ENCODE results near the gene TRMT61A.

The TRMT61A gene

DNA sequence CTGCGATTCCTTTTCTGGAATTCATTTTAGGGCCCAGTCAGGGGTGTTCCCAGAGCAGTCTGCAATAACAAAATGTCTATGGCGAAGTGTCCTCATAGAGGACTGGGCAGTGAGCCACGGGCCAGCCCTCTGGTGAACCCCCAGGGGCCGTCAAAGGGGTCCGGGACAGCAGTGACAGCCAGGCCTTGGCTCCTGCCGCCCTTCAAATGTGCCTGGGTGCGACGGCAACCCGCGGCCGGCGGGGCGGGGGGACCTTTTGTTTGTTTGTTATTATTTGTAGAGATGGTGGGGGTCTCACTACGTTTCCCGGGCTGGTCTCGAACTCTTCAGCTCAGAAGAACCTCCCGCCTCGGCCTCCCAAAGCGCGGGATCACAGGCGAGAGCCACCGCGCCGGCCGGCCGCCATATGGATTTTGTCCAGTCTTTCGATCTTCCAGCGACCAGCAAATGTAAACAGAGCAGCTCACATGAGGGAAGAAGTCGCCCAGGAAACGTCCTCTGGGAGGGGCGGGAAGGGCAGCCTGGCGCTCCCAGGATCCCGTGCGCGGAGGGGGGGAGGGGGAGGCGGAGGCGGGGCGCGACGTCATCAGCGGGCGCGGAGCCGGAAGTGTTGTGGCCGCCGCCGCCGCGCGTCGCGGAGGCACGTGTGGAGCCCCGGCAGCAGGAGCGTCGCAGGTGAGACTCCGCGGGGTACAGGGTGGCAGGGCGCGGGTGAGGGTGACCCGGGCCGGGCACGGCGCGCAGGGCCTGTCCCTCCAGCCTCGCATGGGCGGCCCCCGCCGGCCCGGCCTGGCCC is at the start of gene TRMT61A:
TRMT61A (plus strand) TSS at position 610 of the 796 bp plus-strand sequence. CDS start 783 bp downstream, outside the sequence.
- DNase-seq (ENCODE audit: extremely low read depth in 1 of 2, low read depth in 1 of 2) = peak; percentile 34 to 71

DNA sequence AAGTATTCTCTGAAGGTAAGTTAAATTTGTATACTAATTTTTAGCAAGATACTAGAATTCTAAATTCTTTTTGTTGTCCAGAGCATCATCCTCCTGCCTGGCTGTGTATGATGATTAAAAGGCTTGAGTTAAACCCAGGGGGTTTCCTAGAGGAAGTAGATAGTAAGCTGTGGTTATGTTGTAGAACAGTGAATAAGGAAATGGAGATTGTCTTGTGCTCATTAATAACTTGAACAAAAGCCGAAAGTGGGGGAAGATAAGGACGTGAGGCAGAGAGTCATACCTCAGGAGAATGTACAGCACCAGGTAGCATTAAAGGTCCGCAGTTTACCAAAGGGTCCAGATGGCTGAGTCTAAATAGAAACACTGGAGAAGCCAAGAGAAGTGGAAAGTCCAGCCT is 48.4 kb upstream of the TRMT61A start:
- DNase-seq (ENCODE audit: extremely low read depth in 1 of 2, low read depth in 1 of 2) = no peak

DNA sequence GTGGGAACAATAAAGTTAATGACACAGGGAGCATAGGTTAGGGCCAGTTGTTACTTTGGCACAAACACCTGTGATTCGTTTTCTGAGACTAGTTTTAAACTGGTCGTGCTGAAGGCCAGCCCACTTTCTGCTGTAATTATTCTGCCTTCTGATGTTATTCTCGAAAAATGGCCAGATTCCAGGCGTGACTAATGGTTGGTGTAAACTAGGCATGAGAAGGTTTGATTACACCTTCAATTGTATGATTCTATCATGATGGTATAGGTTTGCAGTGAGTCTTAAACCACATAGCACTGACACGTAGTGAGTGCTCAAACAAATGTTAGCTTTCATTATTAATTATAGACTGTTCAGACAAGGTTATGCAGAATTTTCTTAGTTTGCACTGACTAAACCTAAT is 45.4 kb upstream of the TRMT61A start:
- no peak for DNase-seq (ENCODE audit: extremely low read depth in 1 of 2, low read depth in 1 of 2)

DNA sequence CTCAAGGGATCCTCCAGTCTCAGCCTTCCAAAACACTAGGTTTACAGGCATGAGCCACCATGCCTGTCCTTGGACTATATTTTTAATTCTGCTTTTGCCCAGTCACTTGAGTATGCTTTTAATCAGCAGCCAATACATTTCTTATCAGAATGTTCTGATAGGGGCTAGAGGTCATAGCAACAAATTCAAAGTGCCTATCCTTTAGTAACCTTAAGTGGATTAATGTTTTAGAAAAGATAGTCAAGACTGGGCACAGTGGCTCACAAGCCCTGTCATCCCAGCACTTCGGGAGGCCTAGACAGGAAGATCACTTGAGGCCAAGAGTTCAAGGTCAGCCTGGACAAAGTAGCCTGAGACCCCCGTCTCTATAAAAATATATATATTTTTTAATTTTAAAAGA is 43.5 kb upstream of the TRMT61A start:
- no peak for DNase-seq (ENCODE audit: extremely low read depth in 1 of 2, low read depth in 1 of 2)

DNA sequence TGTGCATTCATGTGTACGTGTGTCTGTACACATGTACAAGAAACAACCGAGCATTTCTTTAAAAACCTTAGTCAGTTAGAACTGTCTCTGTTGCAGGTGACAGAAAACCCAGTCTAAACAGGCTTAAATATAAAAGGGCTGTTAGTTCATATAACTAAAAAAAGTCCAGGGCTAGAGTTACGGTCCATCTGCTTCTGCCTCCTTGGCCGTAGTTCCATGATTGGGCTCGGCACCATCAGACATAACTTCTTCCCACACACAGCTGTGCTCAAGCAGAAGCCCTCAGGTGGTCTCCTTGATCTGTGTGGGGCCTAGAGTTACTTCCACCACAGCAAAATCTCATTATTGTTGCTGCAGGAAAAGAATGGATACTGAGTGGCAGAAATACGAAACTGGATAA is 40.9 kb upstream of the TRMT61A start:
- DNase-seq (ENCODE audit: extremely low read depth in 1 of 2, low read depth in 1 of 2) = no peak

DNA sequence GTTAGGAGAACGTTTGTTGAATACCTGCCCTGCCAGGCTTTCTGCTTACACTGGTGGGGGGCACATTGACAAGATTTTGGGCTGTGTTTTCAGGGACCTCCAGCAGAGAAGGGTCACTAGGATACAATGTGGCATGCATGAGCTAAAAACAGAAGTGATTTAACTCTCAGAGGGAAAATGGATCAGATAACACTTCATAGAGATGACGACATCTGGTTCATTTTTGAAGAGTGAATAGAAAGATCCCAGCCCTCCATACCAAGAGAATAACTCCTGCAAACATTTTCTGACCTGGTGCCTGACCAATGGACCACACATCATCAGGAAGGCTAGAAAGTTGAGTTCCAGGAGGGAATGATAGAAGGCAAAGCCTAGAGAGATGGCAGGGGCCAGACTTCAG is 40.0 kb upstream of the TRMT61A start:
- no peak for DNase-seq (ENCODE audit: extremely low read depth in 1 of 2, low read depth in 1 of 2)

DNA sequence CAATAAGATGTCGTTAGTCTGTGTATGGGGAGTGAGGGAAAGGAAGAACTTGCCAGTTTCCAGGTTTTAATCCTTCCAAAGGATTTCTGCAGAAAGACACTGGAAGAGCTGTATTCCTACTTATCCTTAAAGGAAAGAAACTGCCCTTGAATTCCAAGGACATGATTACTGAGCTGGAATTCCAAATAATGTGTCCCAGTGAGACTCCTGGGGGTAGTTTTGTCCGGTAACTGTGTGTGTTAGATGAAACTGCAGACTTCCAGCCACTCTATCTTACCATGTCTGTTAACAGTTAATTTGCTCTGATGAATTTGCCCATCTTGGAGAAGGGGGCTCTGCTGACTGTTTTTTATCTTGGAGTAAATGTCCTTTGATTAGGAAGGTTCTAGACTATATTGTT is 39.4 kb upstream of the TRMT61A start:
- DNase-seq (ENCODE audit: extremely low read depth in 1 of 2, low read depth in 1 of 2) = no peak

DNA sequence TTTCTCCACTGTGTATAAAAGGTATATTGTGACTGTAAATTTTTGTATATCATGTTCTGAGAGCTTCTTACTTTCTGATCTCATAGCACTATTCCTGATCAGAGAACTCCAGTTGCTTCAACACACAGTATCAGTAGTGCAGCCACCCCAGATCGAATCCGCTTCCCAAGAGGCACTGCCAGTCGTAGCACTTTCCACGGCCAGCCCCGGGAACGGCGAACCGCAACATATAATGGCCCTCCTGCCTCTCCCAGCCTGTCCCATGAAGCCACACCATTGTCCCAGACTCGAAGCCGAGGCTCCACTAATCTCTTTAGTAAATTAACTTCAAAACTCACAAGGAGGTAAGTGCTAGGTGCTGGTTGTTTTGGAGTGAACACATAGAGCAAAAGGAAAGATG is 37.3 kb upstream of the TRMT61A start:
- DNase-seq (ENCODE audit: extremely low read depth in 1 of 2, low read depth in 1 of 2) = no peak

DNA sequence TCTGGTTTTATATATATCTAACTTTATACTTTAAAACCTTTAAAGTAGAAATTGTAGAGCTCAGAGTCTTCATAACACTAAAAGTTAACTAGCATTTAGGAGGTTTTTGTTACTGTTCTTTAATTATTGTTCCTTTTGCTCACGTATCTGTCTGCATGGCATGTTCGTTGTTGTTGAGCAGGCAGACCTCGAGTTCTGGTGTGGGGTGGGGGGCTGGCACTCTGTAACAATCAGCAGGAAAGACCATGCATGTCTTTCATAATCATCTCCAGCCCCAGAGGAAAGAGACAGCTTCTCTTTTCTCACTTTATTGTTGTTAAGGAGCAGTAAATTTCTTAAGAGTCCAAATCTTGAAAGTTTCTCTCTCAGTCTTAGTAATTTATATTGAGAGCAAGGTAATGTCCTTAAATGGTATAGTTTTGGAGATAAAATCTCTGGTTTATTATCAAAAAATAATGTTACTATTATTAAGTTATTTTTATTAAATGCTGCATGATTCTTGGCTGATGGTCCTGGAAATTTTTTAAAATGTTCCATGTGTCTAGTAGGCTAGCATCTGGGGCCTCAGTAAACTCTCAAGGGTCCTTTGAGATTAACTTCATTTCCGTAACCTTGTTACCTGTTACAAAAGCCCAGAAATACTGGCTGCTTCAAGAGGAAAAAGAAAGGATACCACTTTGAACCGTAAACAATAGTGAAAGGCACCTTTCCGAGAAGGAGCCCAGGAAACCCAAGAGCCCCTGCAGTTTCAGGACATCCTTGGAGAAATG is 36.7 kb upstream of the TRMT61A start:
- DNase-seq (ENCODE audit: extremely low read depth in 1 of 2, low read depth in 1 of 2) = no peak

DNA sequence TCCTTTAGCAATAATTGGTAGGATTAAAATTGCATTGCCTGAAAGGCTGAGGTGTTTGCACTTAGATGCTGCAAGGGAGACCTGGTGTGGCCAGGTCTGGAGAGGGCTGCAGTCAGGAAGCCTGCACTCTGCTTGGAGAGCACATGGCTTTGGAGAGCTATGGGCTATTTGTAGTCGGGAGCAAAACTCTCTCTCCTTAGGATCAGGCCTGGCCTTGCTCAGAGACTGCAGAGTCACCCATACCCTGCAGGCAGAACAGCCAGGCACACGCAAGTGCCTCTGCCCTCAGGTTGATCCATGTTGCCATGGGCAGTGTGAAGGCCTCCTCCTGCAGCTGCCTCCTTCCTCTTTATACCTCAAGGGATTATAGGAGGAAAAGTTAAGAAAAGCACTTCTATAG is 33.1 kb upstream of the TRMT61A start:
- DNase-seq (ENCODE audit: extremely low read depth in 1 of 2, low read depth in 1 of 2) = no peak

DNA sequence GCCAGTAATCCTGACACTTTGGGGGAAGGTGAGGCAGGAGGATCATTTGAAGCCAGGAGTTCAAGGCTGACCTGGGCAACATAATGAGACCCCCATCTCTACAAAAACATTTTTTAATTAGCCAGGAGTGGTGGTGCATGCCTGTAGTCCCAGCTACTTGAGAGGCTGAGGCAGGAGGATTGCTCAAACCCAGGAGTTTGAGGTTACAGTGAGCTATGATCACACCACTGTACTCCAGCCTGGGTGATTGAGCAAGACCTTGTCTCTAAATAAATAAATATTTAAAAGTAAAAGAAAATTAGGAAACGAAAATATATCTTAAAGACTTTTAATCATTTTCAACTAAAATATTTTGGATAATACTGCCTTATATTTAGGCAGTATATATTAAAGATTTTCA is 32.2 kb upstream of the TRMT61A start:
- no peak for DNase-seq (ENCODE audit: extremely low read depth in 1 of 2, low read depth in 1 of 2)

DNA sequence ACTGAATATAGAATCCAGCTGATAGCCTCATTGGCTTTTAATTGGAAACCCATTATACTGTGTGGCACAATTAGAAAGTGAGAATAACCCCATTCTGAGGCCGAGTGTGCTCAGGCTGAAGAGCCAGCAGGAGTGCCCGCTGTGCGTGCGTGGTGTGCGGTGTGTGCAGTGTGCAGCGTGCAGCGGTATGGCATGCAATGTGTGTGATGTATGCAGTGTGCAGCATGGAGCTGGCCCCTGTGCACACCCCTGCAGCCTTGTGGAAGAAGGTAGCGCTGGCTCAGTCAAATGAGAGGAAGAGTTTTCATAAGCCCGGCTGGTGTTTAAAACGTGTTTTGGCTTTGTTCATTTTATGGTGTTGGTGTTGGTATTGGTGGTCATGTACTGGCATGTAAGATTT is 29.3 kb upstream of the TRMT61A start:
- DNase-seq (ENCODE audit: extremely low read depth in 1 of 2, low read depth in 1 of 2) = no peak

DNA sequence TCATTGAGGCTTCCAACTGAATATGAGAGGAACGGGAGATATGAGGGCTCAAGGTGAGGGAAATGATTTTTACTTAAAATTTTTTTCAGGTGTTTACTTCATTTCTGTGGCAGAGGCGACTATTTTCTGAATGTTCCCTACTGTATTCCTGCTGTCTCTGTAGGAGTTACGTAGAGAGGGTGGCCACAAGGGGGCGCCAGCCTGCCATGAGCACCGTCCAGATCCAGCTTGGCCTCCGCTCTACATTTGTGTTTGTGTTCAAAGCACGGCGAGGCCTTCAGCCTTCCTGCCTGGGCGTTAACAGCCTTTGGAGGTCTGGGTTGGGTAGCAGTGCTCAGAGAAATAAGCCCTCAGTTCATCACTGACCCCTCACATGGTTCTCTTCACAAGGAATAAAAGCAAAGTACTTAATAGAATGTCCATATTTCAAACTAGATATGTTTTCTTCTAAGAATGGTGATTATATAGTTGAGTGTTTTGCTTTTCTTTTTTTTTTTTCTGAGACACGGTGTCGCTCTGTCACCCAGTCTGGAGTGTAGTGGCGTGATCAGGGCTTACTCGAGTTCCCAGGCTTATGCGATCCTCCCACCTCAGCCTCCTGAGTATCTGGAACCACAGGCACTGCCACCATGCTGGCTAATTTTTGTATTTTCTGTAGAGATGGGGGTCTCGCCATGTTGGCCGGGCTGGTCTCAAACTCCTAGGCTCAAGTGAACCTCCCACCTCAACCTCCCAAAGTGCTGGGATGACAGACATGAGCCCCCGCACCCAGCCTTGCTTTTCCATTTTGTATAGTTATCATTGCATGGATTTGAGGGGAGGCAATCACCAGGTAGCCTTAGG is 28.6 kb upstream of the TRMT61A start:
- peak; percentile 55 to 74 for DNase-seq (ENCODE audit: extremely low read depth in 1 of 2, low read depth in 1 of 2)

DNA sequence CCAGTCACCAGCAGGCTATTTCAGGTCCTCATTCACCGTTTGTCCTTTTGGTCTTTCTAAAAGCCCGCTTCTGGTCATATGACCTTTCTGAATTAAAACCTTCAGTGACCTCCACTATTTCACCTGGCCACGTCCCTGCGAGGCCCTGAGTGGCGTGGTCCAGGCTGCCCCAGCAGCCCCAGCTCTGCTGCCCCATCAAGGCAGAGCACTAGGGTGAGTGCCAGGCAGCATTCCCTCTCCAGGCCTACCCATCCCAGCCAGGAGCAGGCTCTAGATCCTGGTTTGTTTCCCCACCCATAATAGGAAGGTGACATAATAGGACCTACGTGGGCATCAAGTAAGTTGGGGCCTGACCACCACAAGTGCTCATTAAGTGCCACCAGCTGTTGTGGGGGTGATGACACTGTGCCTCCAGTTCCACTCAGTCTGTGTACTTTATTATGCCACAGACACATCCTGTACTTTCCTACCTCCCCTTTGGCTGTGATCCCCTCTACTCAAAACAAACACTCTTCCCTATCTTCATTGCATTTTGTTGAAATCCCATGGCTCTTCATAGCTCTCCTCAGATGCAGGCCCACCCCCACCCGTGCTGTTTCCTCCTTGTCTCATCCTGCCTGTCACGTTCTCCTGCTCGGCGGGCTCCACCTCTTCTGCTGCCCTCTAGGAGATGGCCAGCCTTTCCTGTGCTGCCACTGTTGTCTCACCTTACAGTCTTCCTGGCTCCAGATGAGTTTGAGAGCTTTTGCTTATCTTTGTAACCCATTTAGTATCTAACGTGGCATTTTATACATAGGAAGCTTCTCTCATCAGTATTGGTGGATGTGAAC is 27.7 kb upstream of the TRMT61A start:
- no peak for DNase-seq (ENCODE audit: extremely low read depth in 1 of 2, low read depth in 1 of 2)

DNA sequence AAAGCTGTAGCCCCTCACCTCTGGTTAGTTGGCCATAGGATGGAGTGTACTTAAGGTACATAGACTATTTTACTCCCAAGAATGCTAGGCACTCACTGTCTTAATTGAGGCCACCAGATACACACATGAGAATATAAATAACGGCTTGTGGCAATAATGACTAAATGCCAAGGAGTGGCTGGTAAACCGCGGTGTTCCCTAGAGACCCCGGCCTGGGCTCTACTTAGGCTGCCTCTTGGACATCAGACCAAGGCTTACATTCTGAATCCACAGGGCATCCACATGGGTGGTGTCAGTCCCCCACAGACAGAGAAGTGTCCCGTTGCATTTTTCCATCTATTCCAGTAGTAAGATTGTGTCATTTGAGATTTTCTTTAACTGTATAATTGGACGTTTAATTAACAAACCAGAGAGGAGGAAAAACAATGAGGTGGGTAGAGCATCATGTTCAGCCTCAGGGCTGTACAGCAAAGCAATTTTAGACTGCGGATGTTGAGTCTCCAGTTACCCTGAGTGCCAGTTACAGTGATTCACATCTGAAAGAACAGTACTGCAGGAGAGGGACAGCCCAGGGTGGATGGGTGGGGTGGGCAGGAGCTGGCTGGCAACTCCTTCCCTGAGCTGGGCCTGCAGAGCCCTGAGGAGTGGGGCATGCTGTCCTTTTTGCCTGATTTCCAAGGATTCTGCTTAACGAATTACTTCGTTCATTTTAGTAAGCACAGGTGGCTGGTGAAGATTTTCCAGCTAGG is 26.9 kb upstream of the TRMT61A start:
- no peak for DNase-seq (ENCODE audit: extremely low read depth in 1 of 2, low read depth in 1 of 2)

DNA sequence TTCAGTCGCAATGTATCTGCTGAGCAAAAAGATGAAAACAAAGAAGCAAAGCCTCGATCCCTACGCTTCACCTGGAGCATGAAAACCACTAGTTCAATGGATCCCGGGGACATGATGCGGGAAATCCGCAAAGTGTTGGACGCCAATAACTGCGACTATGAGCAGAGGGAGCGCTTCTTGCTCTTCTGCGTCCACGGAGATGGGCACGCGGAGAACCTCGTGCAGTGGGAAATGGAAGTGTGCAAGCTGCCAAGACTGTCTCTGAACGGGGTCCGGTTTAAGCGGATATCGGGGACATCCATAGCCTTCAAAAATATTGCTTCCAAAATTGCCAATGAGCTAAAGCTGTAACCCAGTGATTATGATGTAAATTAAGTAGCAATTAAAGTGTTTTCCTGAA is 26.1 kb upstream of the TRMT61A start:
- DNase-seq (ENCODE audit: extremely low read depth in 1 of 2, low read depth in 1 of 2) = no peak

DNA sequence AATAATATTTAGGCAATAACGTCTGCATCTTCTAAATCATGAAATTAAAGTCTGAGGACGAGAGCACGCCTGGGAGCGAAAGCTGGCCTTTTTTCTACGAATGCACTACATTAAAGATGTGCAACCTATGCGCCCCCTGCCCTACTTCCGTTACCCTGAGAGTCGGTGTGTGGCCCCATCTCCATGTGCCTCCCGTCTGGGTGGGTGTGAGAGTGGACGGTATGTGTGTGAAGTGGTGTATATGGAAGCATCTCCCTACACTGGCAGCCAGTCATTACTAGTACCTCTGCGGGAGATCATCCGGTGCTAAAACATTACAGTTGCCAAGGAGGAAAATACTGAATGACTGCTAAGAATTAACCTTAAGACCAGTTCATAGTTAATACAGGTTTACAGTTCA is 25.7 kb upstream of the TRMT61A start:
- no peak for DNase-seq (ENCODE audit: extremely low read depth in 1 of 2, low read depth in 1 of 2)

DNA sequence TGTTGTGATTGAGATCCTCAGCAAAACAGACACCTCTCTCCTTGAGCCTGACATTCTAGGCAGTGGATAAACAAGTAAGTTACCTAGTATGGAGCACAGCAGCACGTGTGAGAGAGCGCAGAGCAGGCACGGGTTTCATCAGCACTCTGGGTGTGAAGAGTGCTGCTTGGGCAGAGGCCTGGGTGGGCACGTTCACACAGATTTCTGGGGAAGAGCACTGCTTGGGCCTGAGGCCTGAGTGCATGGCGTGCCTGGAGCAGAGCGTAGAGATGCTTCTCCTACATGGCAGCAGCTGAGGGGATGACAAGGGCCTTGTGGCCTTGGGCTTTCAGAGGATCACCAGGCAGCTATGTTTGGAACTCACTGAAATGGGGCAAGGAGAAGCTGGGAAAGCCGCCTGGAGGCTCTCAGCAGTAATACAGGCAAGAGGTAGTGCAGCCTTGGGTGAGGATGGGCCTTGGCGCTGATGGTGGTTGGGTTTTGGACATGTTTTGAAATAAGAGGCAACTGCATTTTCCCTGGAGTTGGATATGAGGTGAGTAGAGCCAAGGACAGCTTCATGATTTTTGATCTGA is 23.9 kb upstream of the TRMT61A start:
- no peak for DNase-seq (ENCODE audit: extremely low read depth in 1 of 2, low read depth in 1 of 2)

DNA sequence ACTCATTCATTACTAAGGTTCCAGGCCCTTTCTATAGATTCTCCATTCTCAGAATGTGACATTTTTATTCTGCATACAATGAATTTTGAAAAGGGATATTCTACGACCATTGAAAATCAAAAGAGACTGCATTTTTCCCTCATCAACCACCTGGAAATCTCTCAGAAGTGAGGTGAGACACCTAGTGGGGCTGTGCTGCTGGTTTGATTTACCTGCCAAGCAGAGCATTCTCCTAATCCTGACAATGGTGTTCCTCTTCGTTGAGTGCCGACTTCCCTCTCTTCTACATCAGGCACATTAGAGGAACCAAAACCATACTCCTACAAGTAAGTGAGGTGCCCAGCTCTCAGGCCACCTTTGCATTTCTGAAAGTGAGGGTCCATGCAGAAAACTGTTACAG is 21.2 kb upstream of the TRMT61A start:
- no peak for DNase-seq (ENCODE audit: extremely low read depth in 1 of 2, low read depth in 1 of 2)

Data from activated CD8-positive, alpha-beta memory T cell treated with anti-CD3 and anti-CD28 coated beads for 1 hour (primary cell).